Islet precursor cell (in vitro differentiated cells): ENCODE data around the gene CERS3.

ENCODE experiments used
- DNase-seq: peaks from one replicate; pipeline ENCODE4 v3.0.0-alpha.2; 2018

The CERS3 gene

GRCh38 chr15:100373120-100373896, 155.4 kb downstream of the CERS3 start:
- no peak for DNase-seq

GRCh38 chr15:100372739-100373119, 156.0 kb downstream of the CERS3 start:
- no peak for DNase-seq

DNA sequence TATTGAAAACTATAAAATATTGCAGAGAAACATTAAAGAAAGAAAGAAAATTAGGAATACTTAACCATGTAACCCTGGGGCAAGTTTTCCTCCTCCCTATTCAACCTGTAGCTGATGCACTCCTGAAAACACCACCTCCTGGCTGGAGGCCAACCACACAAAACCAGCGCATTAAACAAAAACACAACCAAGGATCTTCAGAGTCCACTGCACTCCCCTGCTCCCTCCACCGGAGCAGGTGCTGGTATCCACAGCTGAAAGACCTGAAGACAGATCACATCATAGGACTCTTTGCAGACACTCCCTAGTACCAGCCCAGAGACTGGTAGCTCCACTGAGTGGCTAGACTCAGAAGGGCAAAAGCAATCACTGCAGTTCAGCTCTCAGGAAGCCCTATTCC, 173.4 kb downstream of the CERS3 start:
- DNase-seq: no peak

DNA sequence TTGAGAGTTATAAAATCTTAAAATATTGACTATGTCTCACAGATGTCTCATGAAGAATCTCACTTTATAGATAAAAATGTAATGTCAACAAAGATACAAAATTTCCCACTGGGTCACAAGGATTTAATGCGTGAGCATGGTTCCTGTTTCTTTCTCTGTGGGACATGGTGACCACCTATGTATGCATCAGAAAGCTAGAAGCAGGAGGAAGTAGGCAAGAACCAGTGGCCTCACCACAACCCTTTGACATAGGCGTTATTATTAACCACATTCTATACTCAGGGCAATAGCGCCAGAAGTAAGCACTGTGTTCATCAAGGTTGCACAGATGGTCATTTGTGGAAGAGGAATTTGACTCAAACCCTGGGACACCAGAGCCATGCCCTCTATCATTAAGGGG, 175.3 kb downstream of the CERS3 start:
- DNase-seq: no peak

DNA sequence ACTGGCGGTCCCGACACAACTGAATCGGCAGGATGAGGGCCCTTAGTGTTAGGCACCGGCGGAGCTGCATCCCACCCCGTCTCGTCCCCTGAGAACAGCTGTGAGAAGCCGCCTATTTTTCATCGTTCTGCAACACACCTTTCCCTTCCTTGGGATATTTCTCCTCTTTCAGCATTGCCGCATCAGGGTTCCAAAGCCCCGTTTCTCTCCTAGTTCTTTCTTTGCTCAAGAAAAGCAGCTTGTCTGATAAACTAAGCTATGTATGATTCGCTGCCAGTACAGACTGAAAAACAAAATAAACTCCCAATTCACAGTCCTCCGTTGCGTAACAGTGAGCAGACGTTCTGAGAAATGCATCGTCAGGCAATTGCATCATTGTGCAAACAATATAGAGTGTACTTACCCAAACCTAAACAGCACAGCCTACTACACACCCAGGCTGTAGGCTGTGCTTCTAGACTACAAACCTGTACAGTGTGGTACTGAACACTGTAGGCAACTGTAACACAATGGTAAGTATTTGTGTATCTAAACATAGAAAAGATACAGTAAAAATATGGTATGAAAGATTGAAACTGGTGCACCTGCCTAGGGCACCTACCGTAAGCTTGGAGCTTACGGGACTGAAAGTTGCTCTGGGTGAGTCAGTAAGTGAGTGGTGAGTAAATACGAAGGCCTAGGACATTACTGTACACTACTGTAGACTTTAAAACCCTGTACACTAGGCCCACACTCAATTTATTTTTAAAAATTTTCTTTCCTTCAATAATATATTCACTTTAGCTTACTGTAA, 178.1 kb downstream of the CERS3 start:
- DNase-seq: no peak
